IPS-15b (cell line): ENCODE results near the gene PACRG.

Experiments
- H3K27me3 ChIP-seq: one replicate; pipeline ENCODE4 v1.6.1; 2013; ENCODE audit warnings: low read length; ENCODE audit not compliant: control insufficient read depth, insufficient read depth
- H3K36me3 ChIP-seq: one replicate; pipeline ENCODE4 v1.6.1; 2013; ENCODE audit warnings: low read length; ENCODE audit not compliant: control insufficient read depth, insufficient read depth
- H3K4me1 ChIP-seq: one replicate; pipeline ENCODE4 v1.6.1; 2013; ENCODE audit warnings: mild to moderate bottlenecking, low read length; ENCODE audit not compliant: control insufficient read depth, insufficient read depth
- H3K4me3 ChIP-seq: one replicate; pipeline ENCODE4 v1.5.1; 2013; ENCODE audit warnings: low read depth, low read length
- H3K9ac ChIP-seq: one replicate; pipeline ENCODE4 v1.6.1; 2013; ENCODE audit warnings: low read depth, mild to moderate bottlenecking, low read length
- H3K9me3 ChIP-seq: one replicate; pipeline ENCODE4 v1.6.1; 2013; ENCODE audit warnings: mild to moderate bottlenecking, low read length; ENCODE audit not compliant: control insufficient read depth, insufficient read depth

PACRG gene

DNA sequence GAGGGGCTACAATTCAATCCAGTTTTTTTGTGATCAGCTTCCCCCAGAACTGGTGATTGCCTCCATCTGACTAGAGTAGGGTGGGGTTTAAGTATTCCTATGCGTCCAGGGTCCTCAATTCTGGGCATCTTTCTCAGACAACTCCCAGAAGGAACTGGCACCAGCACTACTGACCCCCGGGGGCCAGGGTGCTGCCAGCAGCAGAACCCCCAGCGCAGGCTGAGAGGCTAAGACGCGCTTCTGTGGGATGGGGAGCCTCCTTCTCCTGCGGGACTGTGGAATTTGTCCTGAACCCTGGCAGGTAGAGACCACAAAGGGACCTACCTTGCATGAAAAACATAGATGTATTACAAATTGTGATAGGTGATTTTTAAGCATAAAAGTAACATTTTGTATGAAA, 124.4 kb downstream of the PACRG start:
- Histone ChIP-seq H3K9me3 (no peaks in the 10 kb centered on the region), H3K4me1 (peaks cover 7% of the 10 kb centered on the region), H3K27me3 (no peaks in the 10 kb centered on the region), H3K36me3 (no peaks in the 10 kb centered on the region), H3K9ac (no peak overlapping the region), H3K4me3 (no peak overlapping the region)

DNA sequence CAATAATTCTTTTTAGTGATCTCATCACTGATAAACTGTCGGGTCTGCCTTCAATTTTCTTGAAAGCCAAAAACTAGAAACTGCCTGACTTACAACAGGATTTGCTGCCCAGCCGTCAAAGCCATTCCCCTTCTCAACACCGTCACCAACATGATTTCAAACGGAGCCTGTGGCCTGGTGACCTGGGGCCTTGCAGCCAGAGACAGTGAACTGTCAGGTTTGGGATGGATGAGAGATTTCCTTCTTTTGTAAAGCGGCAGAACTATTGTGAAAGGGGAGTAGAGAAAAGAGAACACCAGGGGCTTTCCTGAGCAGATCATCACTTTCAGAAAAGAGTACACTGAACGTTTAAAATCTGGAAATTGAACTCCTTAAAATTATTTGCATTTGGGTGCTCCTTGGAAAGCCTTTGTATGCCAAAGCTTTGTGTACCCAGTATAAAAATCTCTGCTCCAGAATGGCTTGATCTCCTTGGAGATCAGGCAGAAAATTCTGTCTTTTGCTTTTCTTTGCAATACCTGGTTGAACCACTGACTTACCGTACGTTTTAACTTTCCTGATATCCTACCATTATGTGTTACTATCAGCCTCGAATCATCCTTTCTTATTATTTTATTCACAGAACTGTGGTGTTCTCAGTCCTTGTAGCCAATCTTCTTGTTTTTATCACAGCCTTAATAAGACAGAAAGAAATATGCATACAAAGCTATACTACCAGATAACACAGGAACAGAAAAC, 125.2 kb downstream of the PACRG start:
- no peaks in the 10 kb centered on the region for H3K9me3 ChIP-seq
- no peak overlapping the region for H3K9ac ChIP-seq
- H3K36me3 ChIP-seq: no peaks in the 10 kb centered on the region
- H3K4me1 ChIP-seq: peaks cover 12% of the 10 kb centered on the region
- H3K27me3 ChIP-seq: no peaks in the 10 kb centered on the region
- H3K4me3 ChIP-seq: no peak overlapping the region

DNA sequence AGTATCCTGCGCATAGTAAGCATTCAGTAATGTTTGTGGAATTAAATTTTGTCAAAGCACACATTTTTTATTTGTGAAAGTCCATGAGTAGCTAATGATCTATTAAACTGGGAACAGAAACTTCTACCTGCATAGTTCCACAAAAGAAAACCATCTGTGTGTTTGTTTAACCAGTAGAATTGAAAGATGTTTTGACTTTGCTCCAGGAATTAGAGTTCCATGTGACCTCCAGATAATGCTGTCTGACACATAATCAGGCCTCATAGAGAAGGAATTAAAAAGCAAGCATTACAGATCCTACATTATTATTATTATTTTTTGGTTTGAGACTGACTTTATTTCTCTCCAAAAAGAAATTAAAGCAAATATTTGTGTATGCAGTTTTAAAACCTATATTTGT, 126.5 kb downstream of the PACRG start:
- Histone ChIP-seq H3K27me3 (no peaks in the 10 kb centered on the region), H3K9me3 (no peaks in the 10 kb centered on the region), H3K4me1 (peaks cover 10% of the 10 kb centered on the region), H3K36me3 (no peaks in the 10 kb centered on the region), H3K9ac (no peak overlapping the region), H3K4me3 (no peak overlapping the region)

DNA sequence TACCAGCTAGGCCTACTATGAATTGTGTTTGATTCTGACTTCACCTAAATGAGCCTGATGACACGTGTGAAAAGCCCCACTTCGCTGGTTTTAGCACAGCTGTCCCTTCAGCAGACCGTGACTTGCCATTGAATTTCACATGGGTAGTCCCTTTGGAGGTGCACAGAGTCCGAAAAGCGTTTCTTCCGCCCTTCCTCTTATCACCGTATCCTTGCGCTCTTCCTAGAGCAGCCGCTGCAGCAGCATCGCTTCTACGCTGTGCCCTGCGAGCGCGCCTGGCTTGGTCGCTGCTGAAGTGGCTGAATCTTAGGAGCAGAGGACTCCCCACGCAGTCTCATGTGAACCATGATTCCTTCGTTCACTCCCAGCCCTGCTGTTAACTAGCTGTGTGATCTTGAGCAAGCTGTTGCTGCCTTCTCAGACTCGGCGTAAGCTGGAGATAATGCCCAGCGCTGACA, 127.0 kb downstream of the PACRG start:
- H3K9me3 ChIP-seq: no peaks in the 10 kb centered on the region
- H3K9ac ChIP-seq: peak overlapping the region; percentile 32
- no peak overlapping the region for H3K4me3 ChIP-seq
- H3K27me3 ChIP-seq: no peaks in the 10 kb centered on the region
- H3K4me1 ChIP-seq: peaks cover 10% of the 10 kb centered on the region
- H3K36me3 ChIP-seq: no peaks in the 10 kb centered on the region

DNA sequence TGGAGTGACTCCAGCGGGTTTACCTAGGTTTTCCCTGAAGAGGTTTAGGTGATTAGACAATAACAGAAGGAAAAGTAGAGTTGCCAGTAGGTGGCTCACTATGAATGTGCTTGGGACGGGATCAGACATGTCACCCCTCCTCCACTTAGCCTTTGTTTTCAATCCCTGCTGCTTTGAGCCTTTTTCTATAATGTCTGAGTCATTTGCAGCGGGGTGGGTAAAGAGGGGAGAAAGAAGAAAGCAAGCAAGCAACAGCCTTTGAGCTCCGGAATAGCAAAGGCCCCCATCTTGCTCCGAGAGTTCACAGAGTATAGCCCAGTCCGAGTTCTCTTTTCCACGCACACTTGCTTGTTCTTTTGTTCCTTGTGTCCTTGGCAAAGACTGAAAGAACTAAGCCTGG, 129.1 kb downstream of the PACRG start:
- Histone ChIP-seq H3K9ac (no peak overlapping the region), H3K36me3 (no peaks in the 10 kb centered on the region), H3K4me3 (peak overlapping the region; percentile 27), H3K9me3 (no peaks in the 10 kb centered on the region), H3K4me1 (peaks cover 10% of the 10 kb centered on the region), H3K27me3 (no peaks in the 10 kb centered on the region)

DNA sequence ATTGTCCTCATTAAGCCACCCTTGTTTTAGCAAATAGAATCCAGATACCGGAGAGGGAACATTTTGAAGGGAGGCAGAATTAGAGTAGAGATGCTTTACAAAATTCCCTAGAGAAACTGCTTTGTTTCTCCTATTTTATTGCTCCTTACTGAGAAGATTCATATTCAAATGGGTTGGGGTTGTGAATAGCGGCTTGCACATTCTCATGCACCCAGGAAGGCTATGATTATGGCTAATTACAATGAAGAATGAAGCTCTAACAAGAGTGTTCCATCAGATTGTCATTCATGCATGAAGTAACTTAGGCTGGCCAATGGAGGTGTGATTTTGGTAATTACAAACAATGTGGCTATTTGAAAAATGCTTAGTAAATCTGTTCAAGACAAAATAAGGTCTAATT, 129.6 kb downstream of the PACRG start:
- peaks cover 10% of the 10 kb centered on the region for H3K4me1 ChIP-seq
- H3K27me3 ChIP-seq: no peaks in the 10 kb centered on the region
- H3K4me3 ChIP-seq: peak overlapping the region; percentile 27
- no peaks in the 10 kb centered on the region for H3K9me3 ChIP-seq
- H3K36me3 ChIP-seq: no peaks in the 10 kb centered on the region
- H3K9ac ChIP-seq: no peak overlapping the region

DNA sequence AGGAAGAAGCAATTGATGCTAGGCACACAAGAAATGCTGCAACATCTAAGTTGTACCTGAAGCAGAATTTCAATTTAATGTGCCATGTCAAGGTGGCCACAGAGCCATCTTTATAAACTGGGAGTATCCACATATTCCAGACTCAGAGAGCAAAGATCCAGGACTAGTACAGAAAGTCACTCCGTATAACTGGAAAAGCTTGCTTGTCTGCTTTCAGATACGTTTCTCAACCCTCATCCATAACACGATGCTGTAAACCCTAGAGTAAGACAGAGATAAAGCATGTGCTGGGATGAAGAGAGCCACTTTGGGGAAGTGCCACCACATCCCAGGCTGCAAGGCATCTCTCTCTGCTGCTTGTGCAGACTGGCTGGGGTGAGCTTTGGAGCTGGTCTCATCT, 134.7 kb downstream of the PACRG start:
- Histone ChIP-seq H3K36me3 (no peaks in the 10 kb centered on the region), H3K27me3 (no peaks in the 10 kb centered on the region), H3K4me1 (peaks cover 4% of the 10 kb centered on the region), H3K9ac (no peak overlapping the region), H3K9me3 (no peaks in the 10 kb centered on the region), H3K4me3 (no peak overlapping the region)

DNA sequence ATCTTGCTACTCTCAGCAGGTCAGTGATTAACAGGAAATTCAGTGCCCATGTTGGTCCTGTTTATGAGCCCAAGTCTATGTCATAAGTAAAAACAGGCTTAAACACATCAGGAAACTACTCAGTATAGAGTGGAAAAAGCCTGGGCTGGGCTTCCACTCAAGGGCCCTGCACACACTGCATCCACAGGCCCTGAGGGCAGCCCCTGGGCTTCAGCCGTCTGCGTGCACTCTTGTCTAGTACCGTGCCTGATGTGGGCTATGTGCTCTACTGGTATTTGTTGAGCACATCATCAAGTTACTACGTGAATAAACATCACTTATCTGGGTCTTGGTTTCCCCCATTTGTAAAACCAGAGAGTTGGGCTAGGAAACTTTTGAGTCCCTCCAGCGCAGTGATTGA, 135.2 kb downstream of the PACRG start:
- Histone ChIP-seq H3K9ac (no peak overlapping the region), H3K9me3 (no peaks in the 10 kb centered on the region), H3K4me3 (no peak overlapping the region), H3K27me3 (no peaks in the 10 kb centered on the region), H3K4me1 (no peaks in the 10 kb centered on the region), H3K36me3 (no peaks in the 10 kb centered on the region)

DNA sequence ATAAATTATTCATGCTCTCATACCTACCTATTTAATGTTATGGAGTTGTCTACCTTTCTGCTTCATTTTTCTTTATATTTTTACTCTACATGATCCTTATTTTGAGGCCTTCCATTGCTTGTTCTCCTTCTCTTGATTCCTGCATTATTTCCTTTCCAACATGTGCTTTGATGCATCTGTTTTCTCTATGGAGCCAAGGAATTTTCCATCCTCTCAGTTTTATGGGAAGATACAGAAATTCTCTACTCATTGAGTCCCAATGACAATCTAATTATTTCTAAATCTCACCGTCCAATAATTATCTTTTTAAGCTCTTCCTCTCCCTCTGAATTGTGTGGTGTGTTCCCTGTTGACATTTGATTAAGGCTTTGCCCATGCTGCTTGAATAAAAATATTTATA, 136.0 kb downstream of the PACRG start:
- Histone ChIP-seq H3K36me3 (no peaks in the 10 kb centered on the region), H3K9me3 (no peaks in the 10 kb centered on the region), H3K4me3 (no peak overlapping the region), H3K27me3 (no peaks in the 10 kb centered on the region), H3K4me1 (no peaks in the 10 kb centered on the region), H3K9ac (no peak overlapping the region)

DNA sequence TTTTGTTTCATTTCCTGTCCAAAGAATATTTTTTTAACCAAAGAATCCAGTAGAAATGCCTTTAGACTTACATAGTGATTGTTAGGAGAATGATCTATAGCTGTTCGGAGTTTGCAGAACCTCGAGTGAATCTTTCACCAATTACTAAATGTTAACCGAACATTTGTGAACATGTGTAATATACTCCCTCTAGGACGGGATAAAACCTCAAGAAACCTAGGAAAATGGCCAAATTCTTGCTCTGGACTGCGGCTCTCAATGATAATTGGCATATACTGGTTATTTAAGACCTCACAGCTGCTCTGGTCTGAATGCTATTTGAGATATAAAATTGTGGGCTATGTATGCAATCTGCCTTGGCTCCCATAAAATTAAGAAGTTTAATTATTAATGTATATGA, 137.1 kb downstream of the PACRG start:
- no peaks in the 10 kb centered on the region for H3K27me3 ChIP-seq
- H3K9ac ChIP-seq: no peak overlapping the region
- no peaks in the 10 kb centered on the region for H3K36me3 ChIP-seq
- H3K9me3 ChIP-seq: no peaks in the 10 kb centered on the region
- no peaks in the 10 kb centered on the region for H3K4me1 ChIP-seq
- no peak overlapping the region for H3K4me3 ChIP-seq

DNA sequence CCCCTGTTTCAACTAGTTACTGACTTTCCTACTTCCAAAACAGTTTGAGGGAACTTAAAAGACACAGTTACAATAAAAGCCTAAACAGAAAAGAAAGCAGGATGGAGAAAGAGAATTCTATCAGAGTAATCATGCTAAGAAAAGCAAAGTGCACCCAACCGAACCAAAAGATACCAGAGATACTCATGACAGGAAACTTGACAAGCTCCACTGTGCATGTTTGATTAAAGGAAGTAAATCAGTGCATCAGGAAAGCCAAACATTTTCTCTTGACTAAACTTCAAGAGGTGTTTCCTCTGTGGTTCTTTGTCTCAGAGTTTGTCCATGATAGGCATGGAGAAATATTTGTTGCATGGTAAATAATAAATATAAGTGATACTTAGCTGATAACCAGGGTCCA, 138.9 kb downstream of the PACRG start:
- no peak overlapping the region for H3K4me3 ChIP-seq
- H3K4me1 ChIP-seq: no peaks in the 10 kb centered on the region
- H3K27me3 ChIP-seq: no peaks in the 10 kb centered on the region
- H3K9ac ChIP-seq: no peak overlapping the region
- no peaks in the 10 kb centered on the region for H3K9me3 ChIP-seq
- no peaks in the 10 kb centered on the region for H3K36me3 ChIP-seq

DNA sequence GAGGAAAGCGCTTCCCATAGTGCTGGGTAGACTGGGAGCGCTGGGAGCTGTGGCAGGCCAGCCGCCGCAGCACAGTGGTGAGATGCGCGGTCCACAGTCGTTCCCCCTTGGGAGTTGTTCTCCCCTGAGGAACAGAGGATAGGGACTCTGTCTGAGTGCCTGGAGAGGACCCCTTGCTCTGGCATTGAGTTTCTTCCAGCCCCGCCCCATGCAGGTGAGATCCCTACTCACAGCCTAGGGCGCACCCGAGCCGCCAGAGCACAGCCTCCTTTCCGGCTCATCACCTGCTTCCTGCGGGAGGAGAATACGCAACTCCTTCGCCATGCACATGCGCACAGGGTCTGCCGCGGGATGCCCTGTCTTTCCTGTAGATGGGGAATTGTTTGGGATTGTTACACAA, 140.6 kb downstream of the PACRG start:
- H3K9me3 ChIP-seq: no peaks in the 10 kb centered on the region
- H3K36me3 ChIP-seq: no peaks in the 10 kb centered on the region
- H3K4me3 ChIP-seq: no peak overlapping the region
- H3K4me1 ChIP-seq: no peaks in the 10 kb centered on the region
- H3K9ac ChIP-seq: no peak overlapping the region
- H3K27me3 ChIP-seq: no peaks in the 10 kb centered on the region
